WTC11 (cell line): Measurements from ENCODE around the gene CCDC182. TPM values are rescaled to one million over a fixed set of nuclear protein-coding genes. Genes with fewer than 3 reads are reported as not detected.

Source experiments
- ATAC-seq: fragments of 200-7000 bp; cut with Tn5 transposase; 2 replicates; pipeline ENCODE4 v1.10.0; 2021; ENCODE audit warnings: mild to moderate bottlenecking, moderate library complexity
- CTCF ChIA-PET: fragments of 300-600 bp; sonication (Branson Sonifier 250); formaldehyde crosslinking; loops from one replicate; lab custom pipeline; 2021; ENCODE audit warnings: antibody characterized with exemption; lab: Charles Lee
- POLR2A ChIA-PET: fragments of 350-600 bp; sonication (Branson Sonifier 250); formaldehyde crosslinking; loops from one replicate; lab custom pipeline; 2021; ENCODE audit warnings: antibody characterized with exemption; lab: Charles Lee
- DNase-seq: peaks from one replicate; pipeline ENCODE4 v3.0.0; 2021; ENCODE audit warnings: low spot score
- H3K27ac Mint-ChIP-seq: 2 replicates; pipeline ENCODE4 v1.8.0; 2021; ENCODE audit warnings: mixed read lengths
- H3K27me3 Mint-ChIP-seq: 2 replicates; pipeline ENCODE4 v1.8.0; 2021; ENCODE audit warnings: low read depth, mild to moderate bottlenecking, moderate library complexity, mixed read lengths
- H3K36me3 Mint-ChIP-seq: 2 replicates; pipeline ENCODE4 v1.8.0; 2021; ENCODE audit warnings: mixed read lengths
- H3K4me1 Mint-ChIP-seq: 2 replicates; pipeline ENCODE4 v1.8.0; 2022; ENCODE audit warnings: mixed read lengths
- H3K4me3 Mint-ChIP-seq: 2 replicates; pipeline ENCODE4 v1.8.0; 2021; ENCODE audit warnings: mild to moderate bottlenecking, moderate library complexity, mixed read lengths
- H3K9me3 Mint-ChIP-seq: 2 replicates; pipeline ENCODE4 v1.8.0; 2021; ENCODE audit warnings: mixed read lengths
- CREB1 ChIP-seq: sonication (generic); formaldehyde crosslinking; IDR thresholded peaks from 2 replicates; pipeline ENCODE4 v1.8.0; 2023; ENCODE audit warnings: mild to moderate bottlenecking, missing genetic modification reagents
- EMX1 ChIP-seq: fragments of 250-450 bp; sonication (Bioruptor Pico); IDR thresholded peaks from 2 replicates; pipeline ENCODE4 v1.8.0; 2021; ENCODE audit warnings: mild to moderate bottlenecking
- HMGA2 ChIP-seq: fragments of 250-450 bp; sonication (Bioruptor Pico); IDR thresholded peaks from 2 replicates; pipeline ENCODE4 v1.4.0; 2021; ENCODE audit warnings: mild to moderate bottlenecking, moderate library complexity
- IRF2 ChIP-seq: sonication (generic); formaldehyde crosslinking; IDR thresholded peaks from 2 replicates; pipeline ENCODE4 v1.8.0; 2022; ENCODE audit warnings: low read depth, missing genetic modification reagents, borderline replicate concordance
- JAZF1 ChIP-seq: fragments of 250-450 bp; sonication (Bioruptor Pico); IDR thresholded peaks from 2 replicates; pipeline ENCODE4 v1.9.0; 2021; ENCODE audit warnings: moderate library complexity, mild to moderate bottlenecking, inconsistent platforms
- MXD4 ChIP-seq: fragments of 250-450 bp; sonication (Bioruptor Pico); IDR thresholded peaks from 2 replicates; pipeline ENCODE4 v1.8.0; 2021; ENCODE audit warnings: mild to moderate bottlenecking, moderate library complexity, borderline replicate concordance
- NFATC4 ChIP-seq: fragments of 250-450 bp; sonication (Bioruptor Pico); IDR thresholded peaks from 2 replicates; pipeline ENCODE4 v1.9.0; 2021; ENCODE audit warnings: mild to moderate bottlenecking
- NFE2L1 ChIP-seq: sonication (generic); formaldehyde crosslinking; IDR thresholded peaks from 2 replicates; pipeline ENCODE4 v1.8.1; 2023; ENCODE audit warnings: missing genetic modification reagents
- NFYB ChIP-seq: sonication (generic); formaldehyde crosslinking; conservative IDR thresholded peaks from 2 replicates; pipeline ENCODE4 v1.8.0; 2022; ENCODE audit warnings: low read depth, missing genetic modification reagents
- NR2C2 ChIP-seq: sonication (generic); formaldehyde crosslinking; IDR thresholded peaks from 2 replicates; pipeline ENCODE4 v1.8.0; 2022; ENCODE audit warnings: mild to moderate bottlenecking, missing genetic modification reagents
- SMAD3 ChIP-seq: sonication (generic); formaldehyde crosslinking; IDR thresholded peaks from 2 replicates; pipeline ENCODE4 v1.8.0; 2022; ENCODE audit warnings: missing genetic modification reagents, mild to moderate bottlenecking, borderline replicate concordance
- SP1 ChIP-seq: sonication (generic); formaldehyde crosslinking; conservative IDR thresholded peaks from 2 replicates; pipeline ENCODE4 v1.8.1; 2022; ENCODE audit warnings: missing genetic modification reagents
- TP53 ChIP-seq: sonication (generic); formaldehyde crosslinking; IDR thresholded peaks from 2 replicates; pipeline ENCODE4 v1.8.1; 2023; ENCODE audit warnings: mild to moderate bottlenecking, missing genetic modification reagents
- ZNF416 ChIP-seq: fragments of 250-450 bp; sonication (Bioruptor Pico); IDR thresholded peaks from 2 replicates; pipeline ENCODE4 v1.9.0; 2021; ENCODE audit warnings: mild to moderate bottlenecking, inconsistent platforms
- ZNF423 ChIP-seq: fragments of 250-450 bp; sonication (Bioruptor Pico); IDR thresholded peaks from 2 replicates; pipeline ENCODE4 v2.1.2; 2022; ENCODE audit warnings: mild to moderate bottlenecking, moderate library complexity
- ZNF671 ChIP-seq: fragments of 250-450 bp; sonication (Bioruptor Pico); IDR thresholded peaks from 2 replicates; pipeline ENCODE4 v1.8.0; 2021; ENCODE audit warnings: mild to moderate bottlenecking
- total RNA-seq: library from RNA; stranded (reverse); gene quantifications from 3 replicates; pipeline ENCODE4 v1.2.3, GENCODE V29; 2021
- TF ChIP-seq, protein P1 (sequence below): sonication (generic); formaldehyde crosslinking; IDR thresholded peaks from 2 replicates; pipeline ENCODE4 v1.8.1; 2022; ENCODE audit warnings: mild to moderate bottlenecking, moderate library complexity, missing genetic modification reagents
- TF ChIP-seq, protein P2 (sequence below): sonication (generic); formaldehyde crosslinking; IDR thresholded peaks from 2 replicates; pipeline ENCODE4 v1.8.0; 2023; ENCODE audit warnings: mild to moderate bottlenecking, missing genetic modification reagents
- TF ChIP-seq, protein P3 (sequence below): sonication (generic); formaldehyde crosslinking; conservative IDR thresholded peaks from 2 replicates; pipeline ENCODE4 v1.8.1; 2023; ENCODE audit warnings: mild to moderate bottlenecking, low read depth, missing genetic modification reagents, moderate library complexity
- TF ChIP-seq, protein P4 (sequence below): fragments of 250-450 bp; sonication (Bioruptor Pico); conservative IDR thresholded peaks from 2 replicates; pipeline ENCODE4 v1.9.0; 2021; ENCODE audit warnings: mild to moderate bottlenecking
- TF ChIP-seq, protein P5 (sequence below): sonication (generic); formaldehyde crosslinking; IDR thresholded peaks from 2 replicates; pipeline ENCODE4 v1.8.1; 2023; ENCODE audit warnings: mild to moderate bottlenecking, missing genetic modification reagents, moderate library complexity
- TF ChIP-seq, protein P6 (sequence below): sonication (generic); formaldehyde crosslinking; IDR thresholded peaks from 2 replicates; pipeline ENCODE4 v1.8.0; 2023; ENCODE audit warnings: missing genetic modification reagents
- TF ChIP-seq, protein P7 (sequence below): sonication (generic); formaldehyde crosslinking; IDR thresholded peaks from 2 replicates; pipeline ENCODE4 v1.8.0; 2023; ENCODE audit warnings: missing genetic modification reagents, mild to moderate bottlenecking, borderline replicate concordance

The CCDC182 gene
- total RNA-seq, 1 experiment from 2014 or later = not detected

DNA sequence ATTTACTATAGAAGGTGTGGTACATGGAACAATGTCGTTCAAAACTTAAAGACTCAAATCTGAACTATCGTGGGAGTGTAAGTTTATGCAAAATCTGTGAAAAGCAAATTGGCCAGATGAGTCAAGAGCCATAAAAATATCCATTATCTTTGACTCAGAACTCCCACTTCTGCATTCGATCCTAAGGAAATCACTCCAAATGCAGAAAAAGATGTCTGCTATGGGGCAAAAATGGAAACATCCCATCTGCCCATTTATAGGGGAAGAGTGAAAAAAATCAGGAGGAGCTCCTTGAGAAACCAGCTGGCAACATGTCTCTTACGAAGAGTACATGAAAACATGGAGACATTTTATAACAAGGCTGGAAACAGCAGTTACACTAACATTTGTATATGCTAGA, 43.6 kb upstream of the CCDC182 start:
- ChIA-PET POLR2A (no interaction called here), CTCF (interaction anchor here (0.6 to 1.5 kb wide), 4 partner anchors 22 to 115 kb away, joined by 3 to 5 read pairs (median 3); no protein-coding TSS in a partner anchor)
- Mint-ChIP-seq H3K27me3 (peaks cover 25% of the 10 kb centered on the region), H3K9me3 (no peaks in the 10 kb centered on the region; the same call in 1 of the 2 replicates), H3K27ac (no peak overlapping the region)
- ATAC-seq = no peak
- TF ChIP-seq NFATC4 (no peak), NR2C2 (CRISPR knock-in tag) (no peak), JAZF1 (CRISPR knock-in tag) (no peak), TP53 (CRISPR knock-in tag) (no peak), EMX1 (CRISPR knock-in tag) (no peak), ZNF423 (CRISPR knock-in tag) (no peak), ZNF416 (CRISPR knock-in tag) (no peak), MXD4 (CRISPR knock-in tag) (no peak), SMAD3 (no peak), NFE2L1 (no peak), NFYB (CRISPR knock-in tag) (no peak)
- TF ChIP-seq, protein P1, sequence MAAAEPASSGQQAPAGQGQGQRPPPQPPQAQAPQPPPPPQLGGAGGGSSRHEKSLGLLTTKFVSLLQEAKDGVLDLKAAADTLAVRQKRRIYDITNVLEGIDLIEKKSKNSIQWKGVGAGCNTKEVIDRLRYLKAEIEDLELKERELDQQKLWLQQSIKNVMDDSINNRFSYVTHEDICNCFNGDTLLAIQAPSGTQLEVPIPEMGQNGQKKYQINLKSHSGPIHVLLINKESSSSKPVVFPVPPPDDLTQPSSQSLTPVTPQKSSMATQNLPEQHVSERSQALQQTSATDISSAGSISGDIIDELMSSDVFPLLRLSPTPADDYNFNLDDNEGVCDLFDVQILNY (CRISPR knock-in tag) = no peak
- TF ChIP-seq, protein P2, sequence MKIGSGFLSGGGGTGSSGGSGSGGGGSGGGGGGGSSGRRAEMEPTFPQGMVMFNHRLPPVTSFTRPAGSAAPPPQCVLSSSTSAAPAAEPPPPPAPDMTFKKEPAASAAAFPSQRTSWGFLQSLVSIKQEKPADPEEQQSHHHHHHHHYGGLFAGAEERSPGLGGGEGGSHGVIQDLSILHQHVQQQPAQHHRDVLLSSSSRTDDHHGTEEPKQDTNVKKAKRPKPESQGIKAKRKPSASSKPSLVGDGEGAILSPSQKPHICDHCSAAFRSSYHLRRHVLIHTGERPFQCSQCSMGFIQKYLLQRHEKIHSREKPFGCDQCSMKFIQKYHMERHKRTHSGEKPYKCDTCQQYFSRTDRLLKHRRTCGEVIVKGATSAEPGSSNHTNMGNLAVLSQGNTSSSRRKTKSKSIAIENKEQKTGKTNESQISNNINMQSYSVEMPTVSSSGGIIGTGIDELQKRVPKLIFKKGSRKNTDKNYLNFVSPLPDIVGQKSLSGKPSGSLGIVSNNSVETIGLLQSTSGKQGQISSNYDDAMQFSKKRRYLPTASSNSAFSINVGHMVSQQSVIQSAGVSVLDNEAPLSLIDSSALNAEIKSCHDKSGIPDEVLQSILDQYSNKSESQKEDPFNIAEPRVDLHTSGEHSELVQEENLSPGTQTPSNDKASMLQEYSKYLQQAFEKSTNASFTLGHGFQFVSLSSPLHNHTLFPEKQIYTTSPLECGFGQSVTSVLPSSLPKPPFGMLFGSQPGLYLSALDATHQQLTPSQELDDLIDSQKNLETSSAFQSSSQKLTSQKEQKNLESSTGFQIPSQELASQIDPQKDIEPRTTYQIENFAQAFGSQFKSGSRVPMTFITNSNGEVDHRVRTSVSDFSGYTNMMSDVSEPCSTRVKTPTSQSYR (CRISPR knock-in tag) = no peak
- TF ChIP-seq, protein P3, sequence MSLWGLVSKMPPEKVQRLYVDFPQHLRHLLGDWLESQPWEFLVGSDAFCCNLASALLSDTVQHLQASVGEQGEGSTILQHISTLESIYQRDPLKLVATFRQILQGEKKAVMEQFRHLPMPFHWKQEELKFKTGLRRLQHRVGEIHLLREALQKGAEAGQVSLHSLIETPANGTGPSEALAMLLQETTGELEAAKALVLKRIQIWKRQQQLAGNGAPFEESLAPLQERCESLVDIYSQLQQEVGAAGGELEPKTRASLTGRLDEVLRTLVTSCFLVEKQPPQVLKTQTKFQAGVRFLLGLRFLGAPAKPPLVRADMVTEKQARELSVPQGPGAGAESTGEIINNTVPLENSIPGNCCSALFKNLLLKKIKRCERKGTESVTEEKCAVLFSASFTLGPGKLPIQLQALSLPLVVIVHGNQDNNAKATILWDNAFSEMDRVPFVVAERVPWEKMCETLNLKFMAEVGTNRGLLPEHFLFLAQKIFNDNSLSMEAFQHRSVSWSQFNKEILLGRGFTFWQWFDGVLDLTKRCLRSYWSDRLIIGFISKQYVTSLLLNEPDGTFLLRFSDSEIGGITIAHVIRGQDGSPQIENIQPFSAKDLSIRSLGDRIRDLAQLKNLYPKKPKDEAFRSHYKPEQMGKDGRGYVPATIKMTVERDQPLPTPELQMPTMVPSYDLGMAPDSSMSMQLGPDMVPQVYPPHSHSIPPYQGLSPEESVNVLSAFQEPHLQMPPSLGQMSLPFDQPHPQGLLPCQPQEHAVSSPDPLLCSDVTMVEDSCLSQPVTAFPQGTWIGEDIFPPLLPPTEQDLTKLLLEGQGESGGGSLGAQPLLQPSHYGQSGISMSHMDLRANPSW (CRISPR knock-in tag) = no peak
- TF ChIP-seq, protein P4, sequence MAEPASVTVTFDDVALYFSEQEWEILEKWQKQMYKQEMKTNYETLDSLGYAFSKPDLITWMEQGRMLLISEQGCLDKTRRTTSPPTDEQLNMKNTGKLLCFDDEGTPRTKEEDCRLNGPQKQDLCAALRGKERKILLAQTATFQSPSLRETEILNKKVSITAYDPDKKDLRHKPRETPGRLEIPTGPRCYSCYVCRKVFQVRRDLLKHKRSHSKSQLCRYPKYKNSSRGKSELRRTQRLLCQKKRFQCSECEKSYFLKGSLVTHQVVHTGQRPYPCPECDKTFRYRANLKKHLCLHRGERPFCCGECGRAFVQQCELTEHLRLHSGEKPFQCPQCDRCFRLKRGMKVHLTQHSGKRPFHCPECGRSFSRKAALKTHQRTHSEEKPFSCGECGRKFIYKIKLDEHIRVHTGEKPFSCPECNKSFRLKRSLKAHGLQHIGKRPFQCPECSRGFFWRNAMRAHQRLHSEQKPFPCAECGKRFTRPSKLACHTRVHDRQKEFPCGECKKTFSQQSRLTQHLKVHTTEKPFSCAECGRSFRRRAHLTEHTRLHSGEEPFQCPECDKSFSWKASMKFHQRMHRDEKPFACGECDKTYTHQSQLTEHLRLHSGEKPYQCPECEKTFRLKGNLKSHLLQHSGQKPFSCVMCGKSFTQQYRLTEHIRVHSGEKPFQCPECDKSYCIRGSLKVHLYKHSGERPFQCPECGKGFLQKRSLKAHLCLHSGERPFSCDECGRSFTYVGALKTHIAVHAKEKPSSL (CRISPR knock-in tag) = no peak
- TF ChIP-seq, protein P5, sequence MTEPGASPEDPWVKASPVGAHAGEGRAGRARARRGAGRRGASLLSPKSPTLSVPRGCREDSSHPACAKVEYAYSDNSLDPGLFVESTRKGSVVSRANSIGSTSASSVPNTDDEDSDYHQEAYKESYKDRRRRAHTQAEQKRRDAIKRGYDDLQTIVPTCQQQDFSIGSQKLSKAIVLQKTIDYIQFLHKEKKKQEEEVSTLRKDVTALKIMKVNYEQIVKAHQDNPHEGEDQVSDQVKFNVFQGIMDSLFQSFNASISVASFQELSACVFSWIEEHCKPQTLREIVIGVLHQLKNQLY (CRISPR knock-in tag) = no peak
- TF ChIP-seq, all 79 proteins: peak for 0
- Mint-ChIP-seq H3K4me1 (no peaks in the 10 kb centered on the region), H3K36me3 (no peaks in the 10 kb centered on the region), H3K4me3 (no peak overlapping the region)
- no peak for DNase-seq

DNA sequence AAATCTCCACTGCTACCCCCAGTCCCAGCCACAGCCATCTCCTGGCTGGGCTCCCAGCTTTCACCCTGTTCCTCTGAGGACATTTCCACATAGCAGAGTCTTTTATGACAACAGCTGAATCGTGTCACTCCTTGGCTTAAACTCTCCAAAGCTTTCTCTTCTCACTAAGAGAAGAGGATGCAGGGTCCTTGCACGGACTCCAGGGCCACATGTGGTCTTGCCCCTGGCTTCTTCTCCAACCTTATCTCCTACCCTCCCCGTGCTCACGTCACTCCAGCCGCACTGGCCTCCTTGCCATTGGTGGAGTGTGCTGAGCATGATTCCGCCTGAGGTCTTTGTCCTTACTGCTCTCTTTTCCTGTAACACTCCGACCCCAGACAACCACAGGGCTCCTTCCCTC, 39.9 kb upstream of the CCDC182 start:
- Mint-ChIP-seq H3K27ac (no peak overlapping the region), H3K4me1 (peaks cover 9% of the 10 kb centered on the region), H3K27me3 (peaks cover 25% of the 10 kb centered on the region), H3K4me3 (no peak overlapping the region), H3K9me3 (no peaks in the 10 kb centered on the region), H3K36me3 (no peaks in the 10 kb centered on the region)
- ATAC-seq (no peak), DNase-seq (no peak)
- ChIA-PET POLR2A (interaction anchor here (0.7 kb wide), 1 partner anchor 51 kb away, joined by 4 read pairs; no protein-coding TSS in a partner anchor), CTCF (interaction anchor here (1.0 to 4.6 kb wide), 8 partner anchors 18 to 656 kb away, joined by 4 to 78 read pairs (median 13); no protein-coding TSS in a partner anchor)
- no peak for TF ChIP-seq SP1
- TF ChIP-seq CREB1 (CRISPR knock-in tag) = no peak
- no peak for TF ChIP-seq ZNF671 (CRISPR knock-in tag)
- TF ChIP-seq, protein P6, sequence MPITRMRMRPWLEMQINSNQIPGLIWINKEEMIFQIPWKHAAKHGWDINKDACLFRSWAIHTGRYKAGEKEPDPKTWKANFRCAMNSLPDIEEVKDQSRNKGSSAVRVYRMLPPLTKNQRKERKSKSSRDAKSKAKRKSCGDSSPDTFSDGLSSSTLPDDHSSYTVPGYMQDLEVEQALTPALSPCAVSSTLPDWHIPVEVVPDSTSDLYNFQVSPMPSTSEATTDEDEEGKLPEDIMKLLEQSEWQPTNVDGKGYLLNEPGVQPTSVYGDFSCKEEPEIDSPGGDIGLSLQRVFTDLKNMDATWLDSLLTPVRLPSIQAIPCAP (CRISPR knock-in tag) = no peak
- TF ChIP-seq HMGA2 (CRISPR knock-in tag) = no peak
- TF ChIP-seq, protein P7, sequence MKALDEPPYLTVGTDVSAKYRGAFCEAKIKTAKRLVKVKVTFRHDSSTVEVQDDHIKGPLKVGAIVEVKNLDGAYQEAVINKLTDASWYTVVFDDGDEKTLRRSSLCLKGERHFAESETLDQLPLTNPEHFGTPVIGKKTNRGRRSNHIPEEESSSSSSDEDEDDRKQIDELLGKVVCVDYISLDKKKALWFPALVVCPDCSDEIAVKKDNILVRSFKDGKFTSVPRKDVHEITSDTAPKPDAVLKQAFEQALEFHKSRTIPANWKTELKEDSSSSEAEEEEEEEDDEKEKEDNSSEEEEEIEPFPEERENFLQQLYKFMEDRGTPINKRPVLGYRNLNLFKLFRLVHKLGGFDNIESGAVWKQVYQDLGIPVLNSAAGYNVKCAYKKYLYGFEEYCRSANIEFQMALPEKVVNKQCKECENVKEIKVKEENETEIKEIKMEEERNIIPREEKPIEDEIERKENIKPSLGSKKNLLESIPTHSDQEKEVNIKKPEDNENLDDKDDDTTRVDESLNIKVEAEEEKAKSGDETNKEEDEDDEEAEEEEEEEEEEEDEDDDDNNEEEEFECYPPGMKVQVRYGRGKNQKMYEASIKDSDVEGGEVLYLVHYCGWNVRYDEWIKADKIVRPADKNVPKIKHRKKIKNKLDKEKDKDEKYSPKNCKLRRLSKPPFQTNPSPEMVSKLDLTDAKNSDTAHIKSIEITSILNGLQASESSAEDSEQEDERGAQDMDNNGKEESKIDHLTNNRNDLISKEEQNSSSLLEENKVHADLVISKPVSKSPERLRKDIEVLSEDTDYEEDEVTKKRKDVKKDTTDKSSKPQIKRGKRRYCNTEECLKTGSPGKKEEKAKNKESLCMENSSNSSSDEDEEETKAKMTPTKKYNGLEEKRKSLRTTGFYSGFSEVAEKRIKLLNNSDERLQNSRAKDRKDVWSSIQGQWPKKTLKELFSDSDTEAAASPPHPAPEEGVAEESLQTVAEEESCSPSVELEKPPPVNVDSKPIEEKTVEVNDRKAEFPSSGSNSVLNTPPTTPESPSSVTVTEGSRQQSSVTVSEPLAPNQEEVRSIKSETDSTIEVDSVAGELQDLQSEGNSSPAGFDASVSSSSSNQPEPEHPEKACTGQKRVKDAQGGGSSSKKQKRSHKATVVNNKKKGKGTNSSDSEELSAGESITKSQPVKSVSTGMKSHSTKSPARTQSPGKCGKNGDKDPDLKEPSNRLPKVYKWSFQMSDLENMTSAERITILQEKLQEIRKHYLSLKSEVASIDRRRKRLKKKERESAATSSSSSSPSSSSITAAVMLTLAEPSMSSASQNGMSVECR (CRISPR knock-in tag) = no peak
- no peak for TF ChIP-seq IRF2
